HG03103 (cell line): Measurements from ENCODE around the gene BTBD10.

Experiments
- ATAC-seq: cut with Tn5 transposase; IDR thresholded peaks from one replicate; pipeline ENCODE4 v1.9.1; 2021; ENCODE audit warnings: low read depth; ENCODE audit not compliant: unreplicated experiment

Gene BTBD10

DNA sequence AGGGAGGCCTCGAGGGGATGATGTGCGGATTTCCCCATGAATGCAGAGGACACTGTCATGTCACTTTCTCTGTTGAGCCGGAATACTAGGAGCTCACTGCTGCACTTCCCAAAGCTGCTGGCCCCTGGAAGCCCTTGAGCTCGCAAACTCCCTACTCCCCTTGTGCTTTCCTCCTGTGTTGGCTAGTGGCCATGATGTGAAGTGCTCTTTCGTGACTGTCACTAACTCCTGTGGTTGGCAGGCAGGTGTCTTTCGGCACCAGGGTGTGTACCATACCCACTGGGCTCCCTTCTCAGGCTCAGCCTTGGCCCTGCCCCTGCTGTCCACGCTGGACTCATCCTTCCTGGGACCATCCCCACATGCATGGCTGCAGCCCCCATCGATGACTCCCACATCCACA is 86.2 kb downstream of the BTBD10 start:
- no peak for ATAC-seq

DNA sequence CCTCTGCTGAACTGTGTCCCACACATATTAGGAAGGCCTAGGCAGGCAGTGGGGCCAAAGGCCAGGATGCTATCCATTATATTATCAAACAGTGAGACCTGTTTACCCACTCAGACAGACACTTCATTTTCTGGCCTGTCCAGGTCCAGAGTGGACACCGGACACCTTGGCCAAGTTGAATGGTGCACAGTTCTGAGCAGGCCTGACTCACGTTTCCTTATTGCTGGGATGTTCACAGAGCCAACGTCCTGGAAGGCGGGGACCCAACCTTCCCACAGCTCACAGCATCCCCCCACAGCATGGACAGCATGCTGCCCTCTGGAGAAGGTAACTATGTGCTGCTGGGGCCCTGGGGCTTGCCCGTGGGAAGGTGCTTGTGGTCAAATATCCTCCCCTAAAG is 86.6 kb downstream of the BTBD10 start:
- ATAC-seq: no peak

DNA sequence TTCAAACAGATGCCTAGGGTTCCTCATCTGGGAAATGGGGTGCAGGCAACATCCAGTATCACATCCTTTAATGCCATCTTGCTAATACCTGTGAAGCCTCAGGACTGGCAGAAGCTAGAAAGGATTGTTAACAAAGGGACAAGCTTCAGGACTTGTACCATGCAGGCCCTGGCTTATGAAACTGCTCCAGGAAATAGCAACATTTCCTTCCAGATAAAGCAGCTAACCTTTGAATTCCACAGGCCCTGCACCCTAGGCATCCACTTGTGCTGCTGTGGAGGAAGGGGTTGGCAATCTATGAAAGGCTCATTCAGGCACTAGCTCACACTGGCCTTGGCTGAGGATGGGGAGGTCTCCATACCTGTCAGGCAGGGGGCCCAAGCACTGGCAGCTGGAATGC is 87.2 kb downstream of the BTBD10 start:
- no peak for ATAC-seq

DNA sequence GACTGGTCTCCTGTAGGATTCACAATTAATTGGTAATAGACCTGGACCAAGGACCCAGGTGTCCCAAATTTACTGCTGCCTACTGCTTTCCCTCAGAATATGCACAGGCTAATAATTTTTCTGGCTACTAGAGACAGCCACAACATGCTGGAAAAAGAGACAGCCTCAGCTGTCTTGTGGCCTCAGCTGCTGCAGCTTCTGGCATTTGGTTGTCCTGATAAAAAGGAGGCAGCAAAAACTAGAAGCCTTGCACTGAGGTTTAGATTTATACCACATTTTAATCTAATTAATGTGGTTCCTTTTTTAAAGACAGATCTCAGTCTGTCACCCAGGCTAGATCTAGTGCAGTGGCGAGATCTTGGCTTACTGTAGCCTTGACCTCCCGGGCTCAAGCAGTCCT is 89.8 kb downstream of the BTBD10 start:
- ATAC-seq: no peak

DNA sequence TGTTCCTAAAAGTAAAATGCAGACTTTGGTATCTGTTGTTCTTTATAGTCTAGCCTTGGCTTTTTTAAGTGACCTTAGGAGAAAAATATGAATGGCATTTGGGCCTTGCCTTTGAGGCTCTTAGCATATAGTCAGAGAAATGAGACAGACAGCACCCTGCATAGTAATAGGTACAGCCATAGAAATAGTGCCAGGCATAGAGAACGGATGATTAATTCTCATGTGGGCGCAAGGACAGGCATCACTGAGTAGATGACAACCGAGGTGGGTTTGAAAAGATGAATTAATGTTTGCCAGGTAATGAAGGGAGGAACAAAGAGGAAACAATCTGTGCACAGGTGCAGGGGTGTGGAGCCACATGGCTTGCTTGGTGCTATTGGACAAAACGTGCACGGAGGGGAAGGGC is 95.0 kb downstream of the BTBD10 start:
- no peak for ATAC-seq

DNA sequence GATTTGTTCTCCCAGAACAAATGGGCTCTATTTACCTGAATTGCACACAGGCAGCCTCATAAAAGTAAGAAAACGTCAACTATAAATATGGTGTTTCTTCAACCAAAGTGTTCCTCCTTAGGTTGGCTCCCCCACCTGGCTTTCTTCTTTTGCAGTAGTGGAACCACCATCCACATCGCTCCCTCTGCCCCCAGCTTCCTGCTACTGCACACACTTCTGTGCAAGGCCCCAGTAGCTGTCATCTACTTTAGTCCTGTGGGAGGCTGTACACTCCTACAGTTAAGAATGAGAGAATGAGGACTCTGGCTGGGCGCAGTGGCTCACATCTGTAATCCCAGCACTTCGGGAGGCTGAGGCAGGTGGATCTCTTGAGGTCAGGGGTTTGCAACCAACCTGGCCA is 95.9 kb downstream of the BTBD10 start:
- ATAC-seq: no peak

DNA sequence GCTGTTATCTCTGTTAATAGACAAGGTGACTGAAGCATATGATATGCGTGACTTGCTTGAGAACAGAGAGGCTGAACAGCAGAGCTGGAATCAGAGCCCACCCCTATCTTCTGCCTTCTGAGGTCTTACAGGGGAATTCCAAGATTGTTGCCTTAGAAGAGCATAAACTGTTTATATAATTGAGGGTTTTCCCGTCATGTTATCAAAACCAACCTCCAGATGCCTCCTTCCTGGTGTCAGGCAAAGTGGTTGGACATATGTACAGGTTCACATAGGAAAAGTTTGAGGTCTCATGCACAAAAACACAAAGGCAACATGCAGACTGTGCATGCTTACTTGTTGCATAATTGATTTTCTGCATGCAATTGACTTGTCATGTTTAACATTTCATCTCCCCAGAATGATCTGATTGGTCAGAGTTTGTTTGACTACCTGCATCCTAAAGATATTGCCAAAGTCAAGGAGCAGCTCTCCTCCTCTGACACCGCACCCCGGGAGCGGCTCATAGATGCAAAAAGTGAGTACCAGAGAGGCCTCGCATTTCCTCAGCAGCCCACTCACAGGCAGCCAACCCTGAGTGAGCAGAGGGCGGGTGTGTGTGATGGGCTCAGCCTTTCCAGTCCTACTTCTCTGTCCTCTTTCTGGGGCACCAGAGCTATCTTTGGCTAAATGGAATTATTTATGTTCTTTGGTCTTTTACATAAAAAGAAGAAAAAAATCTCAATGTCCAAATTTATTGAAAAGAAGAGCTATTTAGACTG is 96.6 kb downstream of the BTBD10 start:
- no peak for ATAC-seq

DNA sequence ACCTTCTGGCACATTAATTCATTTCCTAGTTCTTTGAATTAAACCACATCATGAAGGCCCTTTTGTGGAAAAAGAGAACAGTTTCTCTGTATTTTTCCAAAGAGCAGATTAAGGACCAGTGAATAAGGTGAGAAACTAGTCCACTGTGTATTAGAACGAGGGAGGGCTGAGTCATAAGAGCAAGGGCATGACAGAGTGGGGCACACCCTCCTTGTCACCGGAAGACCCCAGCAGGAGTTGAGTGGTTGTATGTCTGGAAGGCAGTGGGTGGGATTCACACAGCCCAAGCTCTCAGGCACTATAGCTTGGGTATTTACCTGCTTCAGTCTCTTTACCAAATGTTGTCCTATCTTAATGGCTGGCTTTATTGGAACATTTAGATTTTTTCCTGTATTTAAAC is 98.6 kb downstream of the BTBD10 start:
- no peak for ATAC-seq

DNA sequence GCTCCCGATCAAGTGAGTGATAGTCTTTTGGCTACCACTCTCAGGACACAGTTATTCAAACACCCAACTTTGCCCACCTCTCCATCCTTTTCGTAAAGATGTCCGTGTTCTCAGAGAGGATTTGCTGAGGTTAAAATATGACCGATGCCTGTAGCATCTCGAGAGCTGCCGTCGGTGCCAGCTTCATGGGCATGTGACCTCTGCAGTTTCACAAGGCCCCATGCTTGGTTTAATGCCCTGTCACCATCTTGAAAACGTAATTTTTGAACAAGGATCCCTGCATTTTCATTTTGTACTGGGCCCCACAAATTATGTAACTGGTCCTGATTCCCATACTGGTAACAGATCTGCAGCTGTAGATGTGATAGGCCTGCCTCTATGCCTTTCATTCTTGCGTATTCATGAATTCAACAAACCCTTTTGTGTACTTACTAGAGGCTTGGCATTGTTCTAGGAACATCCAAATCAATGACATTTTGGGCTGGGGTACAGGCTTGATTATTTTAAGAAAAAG is 100.4 kb downstream of the BTBD10 start:
- no peak for ATAC-seq

DNA sequence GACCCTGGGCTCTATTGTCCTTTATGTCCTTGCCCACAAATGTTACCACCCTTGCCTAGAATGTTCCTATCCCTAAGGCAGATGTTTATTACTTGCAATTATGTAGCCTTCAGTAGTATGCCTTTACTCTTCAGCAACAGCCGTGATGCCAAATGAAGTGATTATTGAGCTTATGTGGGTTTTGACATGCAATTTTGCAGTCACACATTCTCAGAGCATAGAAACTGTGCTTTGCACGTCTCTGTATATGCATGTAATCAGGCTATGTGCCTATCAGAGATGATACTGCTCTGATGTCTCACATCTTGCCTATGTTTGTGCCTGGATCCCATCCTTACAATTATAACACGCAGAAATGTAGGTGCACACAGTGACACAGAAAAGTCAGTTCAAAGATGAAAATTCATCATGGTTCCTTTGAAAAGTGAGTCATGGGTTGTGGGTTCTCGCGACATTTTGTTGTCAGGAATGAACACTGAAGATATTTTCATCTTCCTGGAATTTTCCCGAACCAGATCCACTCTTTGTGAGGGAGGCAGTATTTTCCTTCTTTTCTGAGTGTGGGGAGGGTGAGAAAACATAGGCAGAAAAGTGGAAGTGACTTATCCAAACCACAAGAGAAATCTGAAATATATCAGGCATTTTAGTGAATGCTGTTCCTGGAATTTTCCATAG is 104.3 kb downstream of the BTBD10 start:
- ATAC-seq: no peak

DNA sequence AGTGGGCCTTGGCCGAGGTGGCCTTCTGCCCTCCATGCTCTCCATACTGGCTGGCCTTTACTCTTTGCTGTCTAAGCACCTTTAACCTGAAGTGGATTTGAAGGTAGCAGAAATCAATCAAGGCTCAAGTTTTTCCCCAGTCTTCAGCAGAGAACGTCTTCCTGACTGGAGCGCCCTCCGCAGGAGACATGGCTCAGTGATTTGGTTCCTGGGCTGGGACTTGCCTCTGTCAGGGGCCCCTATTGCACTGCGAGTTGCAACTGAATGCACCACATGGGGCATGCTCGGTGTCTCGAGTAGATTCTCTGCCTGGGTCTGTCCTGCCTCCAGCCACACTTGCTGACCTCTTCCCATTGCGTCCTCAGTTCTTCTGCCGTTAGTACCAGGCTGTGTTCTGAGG is 105.8 kb downstream of the BTBD10 start:
- no peak for ATAC-seq

DNA sequence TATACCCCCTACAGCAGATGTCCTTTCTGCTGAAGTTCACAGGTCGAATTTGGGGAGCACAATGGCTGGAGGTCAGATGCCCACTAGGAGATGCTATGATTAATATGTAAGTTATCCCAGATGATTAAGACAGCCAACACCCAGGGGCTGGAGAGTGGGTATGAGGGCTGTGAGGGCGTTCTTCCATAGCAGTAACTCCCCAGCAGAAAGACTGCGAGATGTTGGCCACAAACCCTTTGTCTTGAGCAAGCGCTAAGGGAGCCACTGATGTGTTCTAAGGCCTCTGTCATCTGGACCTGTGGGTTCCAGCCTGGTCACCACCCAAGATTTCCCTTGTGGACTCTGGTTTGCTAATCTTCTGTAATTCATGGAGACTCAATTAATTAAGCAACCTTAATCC is 107.8 kb downstream of the BTBD10 start:
- no peak for ATAC-seq

DNA sequence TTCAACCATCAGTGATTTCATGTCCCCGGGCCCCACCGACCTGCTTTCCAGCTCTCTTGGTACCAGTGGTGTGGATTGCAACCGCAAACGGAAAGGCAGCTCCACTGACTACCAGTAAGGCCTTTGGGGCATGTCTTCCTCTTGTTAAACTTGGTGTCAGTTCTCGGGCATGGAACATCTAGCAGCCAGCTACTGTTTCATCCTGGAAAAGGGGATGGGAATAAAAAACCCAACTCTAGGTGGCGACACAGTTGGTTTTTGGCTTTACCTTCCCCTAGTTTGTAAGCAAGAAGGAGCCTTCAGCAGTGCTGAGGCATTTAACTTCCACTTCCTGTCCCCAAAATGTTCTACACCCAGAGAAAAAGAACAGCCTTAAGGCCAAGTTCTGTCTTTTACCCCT is 108.7 kb downstream of the BTBD10 start:
- ATAC-seq: no peak

DNA sequence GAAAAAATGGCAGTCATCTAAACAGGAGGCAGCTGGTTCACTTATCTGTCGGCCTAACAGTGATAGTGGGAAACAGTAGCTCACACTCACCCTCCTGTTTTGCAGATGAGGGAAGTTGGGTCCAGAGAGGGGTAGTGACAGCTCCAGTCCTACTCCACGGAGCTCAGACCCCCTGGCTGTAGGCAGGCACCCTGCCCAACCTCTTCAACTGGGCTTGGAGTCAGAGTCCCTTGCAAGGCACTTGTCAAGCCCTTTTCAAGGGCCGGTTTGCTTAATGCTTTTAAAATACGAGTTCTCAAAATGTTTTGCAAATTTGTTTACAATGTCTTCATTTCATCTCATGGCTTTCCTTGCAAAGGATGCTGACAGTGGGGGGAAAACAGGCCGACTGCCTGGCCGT is 110.3 kb downstream of the BTBD10 start:
- no peak for ATAC-seq

DNA sequence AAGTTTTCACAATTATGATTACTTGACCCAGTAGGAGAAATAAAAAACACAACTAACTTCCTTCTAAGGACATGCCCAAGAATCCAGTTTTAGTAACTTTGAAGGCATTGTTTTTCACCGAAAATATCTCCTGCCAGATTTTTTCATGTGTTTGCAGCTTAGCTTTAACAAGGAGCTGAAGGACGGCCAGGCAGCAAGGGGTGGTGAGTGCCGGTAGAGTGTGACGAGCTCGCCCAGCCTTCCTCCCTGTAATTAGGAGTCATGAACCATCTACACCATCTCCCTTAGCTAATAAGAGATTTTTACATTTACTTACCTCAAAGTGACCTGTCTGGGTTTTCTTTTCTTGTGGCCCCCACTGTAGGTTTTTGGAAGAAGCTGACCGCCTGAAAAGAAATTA is 113.4 kb downstream of the BTBD10 start:
- ATAC-seq: no peak

DNA sequence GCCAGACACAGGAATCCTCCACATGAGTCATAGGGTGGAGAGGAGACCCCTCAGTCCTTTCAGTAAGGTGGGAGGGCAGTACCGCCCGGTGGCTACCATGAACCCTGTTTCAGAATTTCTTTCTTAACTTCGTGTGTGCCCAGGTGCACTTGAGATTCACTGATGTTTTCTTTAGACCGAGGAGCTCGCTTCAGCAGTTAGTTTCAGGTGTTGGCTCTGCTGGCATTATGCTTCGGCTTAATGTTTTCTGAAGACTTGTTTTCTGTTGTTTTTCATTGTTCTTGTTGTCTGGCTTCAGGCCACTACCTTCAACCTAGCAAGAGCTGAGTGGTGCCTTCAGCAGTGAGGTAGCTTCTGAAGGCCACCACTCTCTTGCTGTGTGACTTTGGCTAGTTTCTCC is 114.0 kb downstream of the BTBD10 start:
- ATAC-seq: no peak

DNA sequence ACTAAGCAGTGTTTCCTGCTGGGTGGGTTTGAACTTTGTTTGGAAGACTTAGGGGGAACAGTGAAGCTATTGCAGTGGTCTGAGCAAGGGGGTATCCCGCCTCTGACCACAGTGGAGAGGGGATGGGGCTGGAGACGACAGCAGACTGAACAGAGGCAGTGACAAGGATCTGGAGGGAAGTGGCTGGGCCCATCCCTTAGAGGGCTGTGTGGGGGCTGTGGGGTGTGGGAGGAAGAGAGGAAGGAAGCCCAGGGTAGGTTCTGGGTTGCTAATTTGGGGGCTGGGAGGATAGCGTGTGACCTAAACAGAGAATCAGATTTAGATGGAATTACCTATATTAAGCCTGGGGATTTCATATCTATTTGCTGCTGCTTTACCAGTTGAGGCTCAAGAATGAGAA is 114.7 kb downstream of the BTBD10 start:
- no peak for ATAC-seq

DNA sequence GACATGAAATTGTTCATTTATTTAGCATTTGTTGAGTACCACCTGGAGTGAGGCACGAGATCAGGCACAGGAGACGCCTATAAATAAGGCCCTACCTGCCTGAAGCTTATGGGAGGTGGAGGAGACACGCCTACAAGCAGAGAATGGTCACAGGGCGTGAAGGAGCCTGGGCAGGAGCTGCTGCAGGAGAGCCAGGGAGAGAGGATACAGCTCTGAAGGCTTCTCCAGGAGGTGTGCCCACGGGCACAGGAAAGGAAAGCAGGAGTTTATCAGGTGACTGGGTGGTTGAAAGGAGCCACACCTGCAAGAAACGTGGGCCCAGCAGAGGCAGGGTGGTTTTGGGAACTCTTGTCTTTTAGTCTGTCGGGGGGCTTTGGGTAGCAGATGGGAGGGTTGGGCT is 115.1 kb downstream of the BTBD10 start:
- ATAC-seq: no peak

DNA sequence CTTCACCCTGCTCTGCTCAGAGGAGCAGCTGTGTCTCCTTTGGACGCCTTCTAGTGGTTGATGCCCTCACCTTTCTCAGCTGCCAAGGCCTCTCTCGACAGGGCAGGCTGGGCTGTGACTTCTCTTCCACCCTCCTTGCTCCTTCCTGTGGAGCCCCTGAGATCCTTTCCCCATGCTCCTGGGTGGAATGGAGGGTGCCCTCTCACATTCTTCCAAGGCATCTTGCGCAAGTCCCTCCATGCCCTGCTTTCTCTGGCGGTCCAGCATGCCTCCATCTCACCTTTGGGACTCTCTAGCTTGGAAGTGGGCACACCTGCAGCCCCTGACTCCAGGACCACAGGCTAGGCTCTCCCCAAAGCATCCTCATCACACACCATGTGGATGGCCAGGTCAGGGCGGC is 116.6 kb downstream of the BTBD10 start:
- no peak for ATAC-seq

DNA sequence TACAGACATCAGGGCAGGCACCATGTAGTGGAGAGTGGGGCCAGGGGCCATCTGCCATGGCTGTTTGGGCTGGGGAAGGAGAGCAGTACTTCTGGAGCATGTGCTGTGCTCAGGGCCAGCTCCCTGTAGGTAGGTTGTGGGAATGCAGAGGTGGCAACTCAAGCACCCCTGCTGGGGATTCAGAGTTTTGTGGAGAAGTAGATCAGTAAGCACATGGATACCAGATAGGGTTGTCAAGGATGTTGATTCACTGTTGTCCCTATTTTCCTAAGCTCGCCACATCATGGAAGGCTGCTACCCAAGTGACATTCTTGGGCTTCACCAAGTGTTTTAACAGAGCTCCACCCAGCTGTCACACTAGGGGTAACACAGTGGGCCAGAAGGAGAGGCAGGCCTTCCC is 118.2 kb downstream of the BTBD10 start:
- ATAC-seq: no peak

DNA sequence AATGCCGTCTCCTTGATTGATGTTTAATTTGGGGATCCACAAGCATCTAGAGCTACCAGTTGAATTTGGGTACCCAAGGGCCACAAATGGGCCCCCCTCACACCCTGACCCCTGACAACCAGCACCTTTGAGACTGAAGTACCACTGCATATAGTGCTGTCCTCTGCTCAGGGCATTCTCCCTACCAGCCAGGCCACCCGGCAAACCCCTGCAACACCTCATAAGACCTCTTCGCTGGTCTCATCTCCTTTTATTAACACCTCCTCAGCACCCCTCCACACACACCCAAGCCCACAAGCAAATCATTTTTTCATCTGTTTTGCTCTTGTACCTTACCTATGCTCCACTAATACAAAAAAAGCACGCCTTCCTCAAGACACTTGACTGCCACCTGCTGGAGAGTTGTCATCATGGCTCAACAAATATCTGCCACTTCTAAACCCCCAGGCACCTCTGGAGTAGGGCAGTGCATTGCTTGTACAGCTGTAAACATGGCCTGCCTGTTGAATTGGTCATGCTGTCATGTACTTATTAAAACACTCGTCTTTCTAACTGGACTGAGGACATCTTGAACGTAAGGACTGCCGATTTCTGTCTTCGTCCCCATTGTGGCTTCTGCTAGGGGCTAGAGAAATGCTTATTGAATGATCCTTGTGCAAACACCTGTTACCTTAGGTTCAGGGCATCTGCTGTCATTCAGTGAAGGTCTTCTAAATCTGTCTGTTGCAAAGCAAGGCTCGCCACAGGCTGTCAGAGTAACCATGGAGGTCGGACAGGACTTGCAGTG is 118.9 kb downstream of the BTBD10 start:
- ATAC-seq: peak; percentile 36
